ENCODE measurements around the gene VIL1.

DNA sequence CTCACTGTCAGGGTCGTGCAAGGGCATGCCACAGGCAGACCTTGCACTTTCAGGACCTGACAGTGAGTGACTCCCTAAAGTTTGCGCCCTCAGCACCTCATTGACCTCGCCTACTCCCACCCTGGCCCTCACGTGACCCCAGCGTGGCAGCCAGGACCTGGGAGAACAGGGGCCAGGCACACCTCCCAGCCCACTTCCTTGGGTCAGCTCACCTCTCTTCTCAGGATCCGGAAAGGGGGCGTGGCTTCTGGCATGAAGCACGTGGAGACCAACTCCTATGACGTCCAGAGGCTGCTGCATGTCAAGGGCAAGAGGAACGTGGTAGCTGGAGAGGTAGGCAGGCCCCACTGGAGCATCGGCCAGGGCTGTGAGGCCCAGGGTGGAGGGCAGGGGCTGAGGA lies 8.8 kb downstream of the VIL1 start:
- TF ChIP-seq CTCF (IDR thresholded peaks at IDR 0.05) = no peak
- no peak for TF ChIP-seq POLR2A (IDR thresholded peaks at IDR 0.05)
